ENCODE data around the gene ANKRD53.

The ANKRD53 gene

DNA sequence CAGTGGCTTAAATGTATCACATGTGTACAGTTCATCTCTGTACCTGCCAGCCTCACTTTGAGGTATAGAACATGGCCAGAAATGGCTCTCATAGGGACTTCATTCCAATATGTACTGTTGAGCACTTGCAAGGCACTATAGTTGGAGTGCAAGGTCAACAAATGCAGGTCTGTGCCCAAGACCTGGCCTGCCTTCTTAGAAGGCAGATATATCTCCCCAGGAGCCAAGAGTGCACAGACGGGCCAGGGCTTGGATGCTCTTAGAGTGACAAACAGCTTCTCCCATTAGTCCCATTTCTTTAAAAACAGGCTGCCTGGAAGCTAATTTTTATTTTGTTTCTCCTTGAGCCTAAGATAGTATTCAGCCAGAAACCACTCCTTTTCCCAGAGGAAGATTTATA is 9.0 kb downstream of the ANKRD53 start:
- CTCF ChIA-PET = interaction anchor here (0.5 kb wide), 1 partner anchor 347 kb away, joined by 3 read pairs; no protein-coding TSS in a partner anchor
- DNase-seq (ENCODE audit: low spot score) = no peak
- no peak overlapping the region for H3K27ac ChIP-seq
- TF ChIP-seq CTCF (conservative IDR thresholded peaks at IDR 0.05; ENCODE audit: low read depth) = no peak
- POLR2A ChIA-PET (ENCODE audit: low non-redundant PET) = no interaction called here

- 0 out of 2 replicates have a peak overlapping the region, but pooled peaks have one; percentile 2 for H3K27ac ChIP-seq
- ChIA-PET POLR2A (ENCODE audit: low non-redundant PET) (no interaction called here), CTCF (no interaction called here)
- no peak for DNase-seq (ENCODE audit: low spot score)
- no peak for TF ChIP-seq CTCF (conservative IDR thresholded peaks at IDR 0.05; ENCODE audit: low read depth)
These were observed 9.7 kb downstream of the ANKRD53 start for GRCh38 chr2:70988151-70988550.

DNA sequence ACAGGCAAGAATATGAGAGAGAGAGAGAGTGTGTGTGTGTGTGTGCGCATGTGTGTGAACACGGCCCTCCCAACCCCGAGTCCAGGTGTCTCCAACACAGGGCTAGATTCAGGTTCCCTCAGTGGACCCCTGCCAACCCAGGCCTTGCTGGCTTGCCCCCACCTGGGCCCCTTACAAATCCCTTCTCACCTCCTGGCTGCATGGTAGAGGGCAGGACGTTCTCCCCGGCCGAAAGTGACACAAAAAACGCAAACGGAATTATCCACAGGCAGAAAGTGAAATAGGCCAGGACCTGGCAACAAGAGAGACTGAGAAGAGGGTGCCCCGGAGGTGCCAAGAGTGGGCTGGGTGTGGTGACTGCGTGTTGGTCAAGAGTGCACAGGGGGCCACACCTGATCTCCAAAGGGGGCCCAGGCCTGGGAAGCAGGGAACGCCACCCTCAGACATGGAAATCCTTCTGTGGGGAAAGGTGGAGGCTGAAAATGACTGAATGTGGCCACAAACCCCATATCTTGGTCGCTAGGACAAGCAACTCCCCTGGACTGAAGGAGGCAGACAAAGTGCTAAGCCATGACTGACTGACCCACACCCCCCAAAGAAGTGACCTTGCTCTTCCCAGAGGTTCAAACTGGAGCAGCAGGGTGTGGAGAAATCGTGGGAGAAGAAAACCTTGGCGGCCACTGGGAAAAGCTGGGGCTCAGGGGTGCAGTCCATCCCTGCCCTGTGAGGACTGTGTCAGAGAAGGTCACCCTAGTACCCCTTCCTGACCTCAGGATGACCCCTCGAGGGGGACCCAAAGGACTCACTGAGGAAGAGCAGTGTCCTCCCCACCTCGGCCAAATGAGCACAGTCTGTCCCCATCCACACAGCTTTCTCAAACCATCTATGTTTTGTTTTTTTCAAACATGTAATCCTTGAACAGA is 10.6 kb downstream of the ANKRD53 start:
- no peak for DNase-seq (ENCODE audit: low spot score)
- ChIA-PET CTCF (interaction anchor here (0.5 to 0.7 kb wide), 2 partner anchors 327 to 1578 kb away, joined by 3 read pairs; no protein-coding TSS in a partner anchor), POLR2A (ENCODE audit: low non-redundant PET) (no interaction called here)

GRCh38 chr2:70990216-70990615 is 11.8 kb downstream of the ANKRD53 start:
- DNase-seq (ENCODE audit: low spot score) = no peak
- no peak for TF ChIP-seq CTCF (conservative IDR thresholded peaks at IDR 0.05; ENCODE audit: low read depth)
- CTCF ChIA-PET = no interaction called here
- no peak overlapping the region for H3K27ac ChIP-seq
- POLR2A ChIA-PET (ENCODE audit: low non-redundant PET) = no interaction called here

More for the DNA sequence above, 10.6 kb downstream of the ANKRD53 start:
- H3K27ac ChIP-seq = no peak overlapping the region
- TF ChIP-seq CTCF (conservative IDR thresholded peaks at IDR 0.05; ENCODE audit: low read depth) = no peak

- no peak for TF ChIP-seq CTCF (conservative IDR thresholded peaks at IDR 0.05; ENCODE audit: low read depth)
- POLR2A ChIA-PET (ENCODE audit: low non-redundant PET) = no interaction called here
- H3K27ac ChIP-seq = no peak overlapping the region
- no peak for DNase-seq (ENCODE audit: low spot score)
- CTCF ChIA-PET = no interaction called here
These were observed 12.7 kb downstream of the ANKRD53 start for GRCh38 chr2:70991142-70991541.

GRCh38 chr2:70991742-70992141 is 13.3 kb downstream of the ANKRD53 start:
- POLR2A ChIA-PET (ENCODE audit: low non-redundant PET) = no interaction called here
- TF ChIP-seq CTCF (conservative IDR thresholded peaks at IDR 0.05; ENCODE audit: low read depth) = no peak
- no peak for DNase-seq (ENCODE audit: low spot score)
- H3K27ac ChIP-seq = no peak overlapping the region
- CTCF ChIA-PET = interaction anchor here (0.6 kb wide), 1 partner anchor 707 kb away, joined by 6 read pairs; no protein-coding TSS in a partner anchor

Data from RWPE1 (cell line).